GM21360 (cell line): ENCODE data around the gene ZNF23.
"Not testable (repeated sequence)": the region's sequence is repeated elsewhere in the genome, so short reads cannot be mapped to it uniquely, and the experiment has no call there.

Experiments
- ATAC-seq: cut with Tn5 transposase; IDR thresholded peaks from one replicate; pipeline ENCODE4 v1.9.1; 2021; ENCODE audit warnings: mild to moderate bottlenecking, moderate library complexity; ENCODE audit not compliant: unreplicated experiment

The ZNF23 gene

GRCh38 chr16:71461686-71462648 is at the start of gene ZNF23:
ZNF23 (minus strand) TSS chr16:71462247; CDS start chr16:71456796, 5,451 bp downstream.
- ATAC-seq, result peak; percentile 90

DNA sequence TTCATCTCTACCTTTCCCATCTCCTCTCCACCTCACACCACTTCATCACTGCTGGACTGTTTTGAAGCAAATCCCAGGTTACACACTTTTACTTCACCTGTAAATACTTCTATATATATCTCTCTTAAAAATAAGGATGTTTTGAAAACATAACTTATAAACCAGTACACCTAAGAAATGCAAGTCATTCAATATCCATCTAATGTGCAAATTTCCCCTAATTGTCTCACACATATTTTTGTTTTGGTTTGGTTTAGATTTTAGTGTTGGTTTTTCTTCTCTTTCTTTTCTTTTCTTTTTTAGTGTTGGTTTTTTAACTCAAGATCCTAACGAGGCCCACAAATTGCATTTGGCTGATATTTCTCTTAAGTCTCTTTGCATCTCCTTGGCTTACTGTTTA is 45.0 kb upstream of the ZNF23 start:
- no peak for ATAC-seq

DNA sequence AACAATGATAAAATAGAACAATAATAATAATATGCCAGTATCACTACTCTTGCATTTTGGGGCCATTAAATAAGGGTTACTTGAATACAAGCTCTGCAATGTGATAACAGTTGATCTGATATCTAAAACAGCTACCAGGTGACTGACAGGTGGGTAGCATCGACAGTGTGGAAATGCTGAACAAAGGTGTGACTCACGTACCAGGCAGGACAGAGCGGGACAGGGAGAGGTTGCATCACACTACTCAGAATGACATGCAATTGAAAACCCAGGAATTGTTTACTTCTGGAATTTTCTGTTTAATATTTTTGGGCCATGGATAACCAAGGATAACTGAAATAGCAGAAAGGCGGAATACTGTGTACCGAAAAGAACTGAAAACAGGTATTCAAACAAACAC is 42.9 kb upstream of the ZNF23 start:
- ATAC-seq, result no peak

- ATAC-seq, result not testable (repeated sequence)
Measured at GRCh38 chr16:71504051-71504450, 42.0 kb upstream of the ZNF23 start.

DNA sequence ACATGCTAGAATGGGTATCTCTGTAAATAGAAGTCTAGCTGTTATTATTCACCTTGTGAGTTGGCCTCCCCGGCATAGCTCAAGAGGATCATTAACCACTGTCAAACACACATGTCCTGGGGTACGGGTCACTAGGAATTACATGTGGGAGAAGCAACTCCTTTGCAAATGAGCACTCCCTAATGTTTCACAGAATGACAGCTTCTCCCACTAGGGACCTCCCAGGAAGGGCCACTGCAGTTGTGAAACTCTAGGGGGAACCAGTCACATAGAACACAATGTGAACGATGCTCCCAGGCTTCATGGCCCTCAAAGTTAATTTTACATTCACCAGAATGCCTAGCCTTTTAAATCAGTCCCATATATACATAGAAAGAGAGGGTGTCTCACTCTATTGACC is 39.5 kb upstream of the ZNF23 start:
- ATAC-seq, result no peak

DNA sequence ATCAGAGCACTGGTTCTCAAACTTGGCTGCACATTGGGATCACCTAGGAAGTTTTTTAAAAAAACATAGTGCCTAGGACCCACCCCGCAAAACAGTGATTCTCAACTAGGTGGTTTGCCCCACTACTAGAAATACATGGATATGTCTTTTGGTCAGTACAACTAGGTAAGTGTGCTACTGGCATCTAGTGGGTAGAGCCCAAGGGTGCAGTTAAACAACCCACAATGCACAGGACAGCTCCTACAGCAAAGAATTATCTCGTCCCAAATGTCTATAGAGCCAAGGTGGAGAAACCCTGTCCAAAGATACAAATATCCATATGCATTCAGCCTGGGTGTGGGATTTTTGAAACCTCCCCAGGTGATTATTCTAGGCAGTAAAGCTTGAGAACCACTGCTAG is 38.9 kb upstream of the ZNF23 start:
- ATAC-seq, result no peak

DNA sequence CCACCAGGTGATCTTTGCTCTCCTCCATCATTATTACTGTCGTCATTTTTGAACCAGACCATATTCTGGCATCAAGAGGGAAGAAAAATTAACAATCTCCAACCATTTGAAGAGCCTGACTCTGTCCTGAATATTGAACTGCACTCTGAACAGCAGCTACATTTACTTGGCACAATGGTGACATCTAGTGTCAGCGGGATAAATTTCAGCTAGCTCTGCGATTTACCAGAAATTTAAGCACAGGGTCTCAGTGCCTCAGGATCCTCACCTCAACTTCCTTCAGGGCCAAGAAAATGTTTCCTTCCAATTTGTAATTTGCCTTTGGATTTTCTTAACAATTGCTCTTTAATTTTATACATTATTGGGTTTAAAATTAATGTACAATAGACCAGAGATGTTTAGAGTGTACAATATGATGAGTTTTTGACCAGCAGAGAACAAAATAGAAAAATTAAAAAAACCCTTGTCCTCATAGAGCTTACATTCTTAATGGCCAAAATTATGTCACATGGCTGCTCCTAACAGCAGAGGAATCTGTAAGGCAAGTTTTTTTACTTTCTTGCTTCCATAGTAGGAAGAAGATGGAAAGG is 37.8 kb upstream of the ZNF23 start:
- no peak for ATAC-seq

DNA sequence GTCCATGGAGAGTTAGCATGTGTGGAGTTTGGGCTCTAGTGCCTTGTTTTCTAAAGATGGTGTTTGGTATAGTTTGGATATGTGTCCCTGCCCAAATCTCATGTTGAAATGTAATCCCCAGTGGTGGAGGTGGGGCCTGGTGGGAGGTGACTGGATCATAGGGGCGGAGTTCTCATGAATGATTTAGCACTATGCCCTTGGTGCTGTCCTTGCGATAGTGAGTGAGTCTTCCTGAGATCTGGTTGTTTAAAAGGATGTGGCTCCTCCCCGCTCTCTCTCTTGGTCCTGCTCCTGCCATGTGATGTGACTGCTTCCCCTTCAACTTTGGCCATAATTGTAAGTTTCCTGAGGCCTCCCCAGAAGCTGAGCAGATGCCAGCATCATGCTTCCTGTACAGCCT is 36.0 kb upstream of the ZNF23 start:
- no peak for ATAC-seq

GRCh38 chr16:71493213-71493612 is 31.2 kb upstream of the ZNF23 start:
- no peak for ATAC-seq

GRCh38 chr16:71492786-71493185 is 30.7 kb upstream of the ZNF23 start:
- ATAC-seq, result no peak

- no peak for ATAC-seq
Measured at GRCh38 chr16:71491054-71491453, 29.0 kb upstream of the ZNF23 start.

DNA sequence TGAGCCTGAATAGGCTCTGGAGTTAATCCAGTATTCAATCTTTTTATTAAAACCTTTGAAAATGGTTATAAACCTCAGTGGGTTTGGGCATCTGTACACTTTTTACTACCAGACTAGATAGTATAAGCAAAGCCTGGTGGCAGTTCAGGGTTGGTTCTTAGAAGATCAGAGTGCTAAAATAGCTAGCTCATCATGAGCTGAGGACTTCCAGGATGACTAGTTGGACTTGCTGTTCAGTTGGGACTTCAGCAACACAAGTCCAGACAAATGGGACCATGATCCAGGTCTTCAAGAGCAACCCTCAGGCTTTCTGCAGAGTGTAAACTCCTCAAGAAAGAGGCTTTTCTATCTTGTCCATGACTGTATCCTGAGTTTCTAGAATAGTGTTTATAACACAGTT is 28.3 kb upstream of the ZNF23 start:
- no peak for ATAC-seq

GRCh38 chr16:71489122-71489521 is 27.1 kb upstream of the ZNF23 start, which contains the start of gene ZNF19:
ZNF19 (minus strand) TSS chr16:71489324; CDS start chr16:71482114, 7,210 bp downstream.
- no peak for ATAC-seq

- peak; percentile 78 for ATAC-seq
Measured at GRCh38 chr16:71484006-71484893, 22.2 kb upstream of the ZNF23 start.

DNA sequence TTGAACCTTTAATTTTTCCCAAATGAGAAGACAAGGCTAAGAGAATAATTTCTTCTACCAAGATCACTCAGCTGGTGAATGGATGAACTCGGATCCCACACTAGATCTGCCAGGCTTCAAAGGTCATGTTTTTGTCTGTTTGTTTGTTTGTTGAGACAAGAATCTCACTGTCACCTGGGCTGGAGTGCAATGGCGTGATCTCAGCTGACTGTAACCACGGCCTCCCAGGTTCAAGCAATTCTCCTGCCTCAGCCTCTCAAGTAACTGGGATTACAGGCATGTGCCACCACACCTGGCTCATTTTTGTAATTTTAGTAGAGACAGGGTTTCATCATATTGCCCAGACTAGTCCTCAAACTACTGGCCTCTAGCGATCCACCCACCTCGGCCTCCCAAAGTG is 20.5 kb upstream of the ZNF23 start:
- no peak for ATAC-seq

GRCh38 chr16:71480956-71481355 is 18.9 kb upstream of the ZNF23 start:
- ATAC-seq, result no peak

- ATAC-seq, result no peak
Measured at GRCh38 chr16:71479420-71479819, 17.4 kb upstream of the ZNF23 start.

DNA sequence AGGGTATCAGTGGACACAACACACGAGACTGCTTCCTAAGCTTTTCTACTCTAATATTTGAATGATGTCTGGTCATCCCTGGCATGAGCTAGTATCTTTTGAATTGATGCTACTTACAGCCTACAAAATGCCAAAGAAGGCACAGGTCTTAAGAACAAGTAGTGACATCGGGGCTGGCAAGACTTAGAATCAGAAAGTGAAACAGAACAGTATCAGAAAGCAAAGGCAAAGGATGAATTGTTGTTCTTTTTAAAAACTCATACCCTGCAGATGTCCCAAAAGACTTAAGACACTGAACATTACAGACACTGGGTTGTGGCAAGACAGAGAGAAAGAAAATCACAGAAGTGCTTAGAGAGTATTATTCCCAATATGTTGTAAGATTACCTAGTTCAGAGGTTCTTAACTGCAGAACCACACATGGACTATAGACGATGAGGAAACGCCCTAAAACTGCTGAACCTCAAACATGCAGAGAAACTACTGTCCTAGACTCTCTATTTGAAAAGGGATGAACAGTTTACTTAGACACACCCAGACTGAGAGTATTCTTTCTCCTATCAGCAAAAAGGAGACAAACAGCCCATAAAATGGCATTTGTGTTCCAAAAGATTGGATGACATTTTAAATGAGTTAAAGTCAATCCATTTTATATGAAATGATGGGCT is 14.5 kb upstream of the ZNF23 start:
- ATAC-seq, result no peak

DNA sequence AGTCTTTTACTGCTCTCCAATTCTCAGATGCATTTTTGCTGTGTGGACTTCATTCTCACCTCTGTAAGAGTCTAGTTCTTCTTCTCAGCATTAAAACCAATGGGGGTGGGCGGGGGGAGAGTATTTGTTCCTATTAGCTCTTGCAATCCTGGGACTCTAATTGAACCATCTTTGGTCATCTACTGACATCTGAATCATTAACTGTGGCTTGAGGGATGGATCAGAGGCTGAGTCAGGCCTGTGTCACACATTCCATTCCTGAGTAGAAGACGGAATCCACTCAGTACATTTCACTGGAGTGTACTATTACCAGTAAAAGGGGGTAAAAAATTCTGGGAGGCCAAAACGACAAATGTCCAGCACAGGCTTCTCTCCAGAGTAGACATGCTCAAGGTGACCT is 12.8 kb upstream of the ZNF23 start:
- ATAC-seq, result no peak

DNA sequence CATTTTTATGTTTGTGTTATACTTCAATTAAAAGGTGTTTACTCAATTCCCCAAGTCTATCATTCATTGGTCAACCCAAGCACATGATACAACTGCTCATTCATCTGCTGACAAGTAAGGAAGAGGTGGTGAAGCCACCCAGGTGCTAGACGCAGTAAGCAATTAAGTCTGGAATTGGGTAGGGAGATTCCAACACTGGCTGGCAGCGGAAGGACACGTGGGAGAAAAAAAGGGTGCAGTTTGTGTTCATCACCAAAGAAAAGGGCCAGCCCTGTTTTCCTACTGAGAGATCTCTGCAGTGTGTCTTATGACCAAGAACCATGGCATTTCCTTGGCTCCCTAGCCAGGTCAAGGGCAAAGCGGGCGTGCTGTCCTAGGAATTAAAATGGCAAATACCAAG is 11.8 kb upstream of the ZNF23 start:
- ATAC-seq, result no peak

GRCh38 chr16:71472931-71473330 is 10.9 kb upstream of the ZNF23 start:
- no peak for ATAC-seq
